ENCODE results near the gene PRM3.

Gene PRM3

GRCh38 chr16:11224096-11224893 is 49.1 kb downstream of the PRM3 start:
- DNase-seq = no peak
